Loucy (cell line): ENCODE data around the gene KIAA2012.

Source experiments
- CTCF ChIP-seq: fragments of 200-600 bp; sonication (generic); conservative IDR thresholded peaks from 2 replicates; pipeline ENCODE4 v1.5.1; 2014; ENCODE audit warnings: mild to moderate bottlenecking, antibody characterized with exemption, low read length
- EZH2phosphoT487 ChIP-seq: fragments of 200-600 bp; IDR thresholded peaks from 2 replicates; pipeline ENCODE4 v1.6.1; 2018; ENCODE audit warnings: antibody characterized with exemption, mild to moderate bottlenecking, moderate library complexity, borderline replicate concordance

- no peak for TF ChIP-seq CTCF
- no peak for TF ChIP-seq EZH2phosphoT487
Observed at GRCh38 chr2:202038471-202039277, 34.4 kb upstream of the KIAA2012 start.
